HG03460 (cell line): ENCODE results near the gene FBXW5.

Experiments used
- ATAC-seq: cut with Tn5 transposase; IDR thresholded peaks from one replicate; pipeline ENCODE4 v1.9.1; 2021; ENCODE audit not compliant: unreplicated experiment

FBXW5 gene

GRCh38 chr9:136936645-136937170 lies 7.8 kb downstream of the FBXW5 start:
- no peak for ATAC-seq

- ATAC-seq = no peak
Measured at GRCh38 chr9:136935651-136936050, 8.9 kb downstream of the FBXW5 start.

DNA sequence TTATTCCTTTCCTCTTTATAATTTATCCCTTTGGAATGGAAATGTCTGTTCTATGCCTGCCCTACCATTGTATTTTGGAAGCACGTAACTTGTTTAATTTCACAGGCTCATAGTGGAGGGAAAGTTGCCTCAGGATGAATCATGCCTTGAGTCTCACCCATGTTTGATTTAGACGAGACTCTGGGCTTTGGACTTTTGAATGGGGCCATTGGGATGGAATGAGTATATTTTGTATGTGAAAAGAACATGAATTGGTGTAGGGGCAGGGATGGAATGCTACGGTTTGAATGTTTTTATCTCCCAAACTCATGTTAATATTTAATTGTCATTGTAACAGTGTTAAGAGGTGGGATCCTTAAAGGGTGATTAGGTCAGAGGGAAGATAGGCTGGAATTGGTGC lies 10.3 kb downstream of the FBXW5 start:
- no peak for ATAC-seq

DNA sequence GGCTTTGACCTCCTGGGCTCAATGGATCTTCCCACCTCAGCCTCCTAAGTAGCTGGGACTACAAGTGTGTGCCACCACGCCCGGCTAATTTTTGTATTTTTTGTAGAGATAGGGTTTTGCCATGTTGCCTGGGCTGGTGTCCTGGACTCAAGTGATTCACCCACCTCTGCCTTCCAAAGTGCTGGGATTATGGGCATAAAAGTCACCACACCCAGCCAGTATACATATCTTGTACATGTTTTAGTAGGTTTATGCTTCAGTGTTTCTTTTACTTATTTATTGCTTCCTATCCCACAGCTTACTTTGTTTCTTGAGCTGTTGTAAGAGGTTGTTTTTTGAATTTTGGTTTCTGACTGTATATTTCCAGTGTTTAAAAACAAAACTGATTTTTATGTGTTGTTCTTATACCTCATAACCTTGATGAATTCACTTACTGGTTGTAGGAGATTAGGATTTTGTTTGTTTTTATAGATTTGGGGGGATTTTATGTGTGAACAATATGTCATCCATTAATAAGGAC lies 12.9 kb downstream of the FBXW5 start:
- no peak for ATAC-seq

DNA sequence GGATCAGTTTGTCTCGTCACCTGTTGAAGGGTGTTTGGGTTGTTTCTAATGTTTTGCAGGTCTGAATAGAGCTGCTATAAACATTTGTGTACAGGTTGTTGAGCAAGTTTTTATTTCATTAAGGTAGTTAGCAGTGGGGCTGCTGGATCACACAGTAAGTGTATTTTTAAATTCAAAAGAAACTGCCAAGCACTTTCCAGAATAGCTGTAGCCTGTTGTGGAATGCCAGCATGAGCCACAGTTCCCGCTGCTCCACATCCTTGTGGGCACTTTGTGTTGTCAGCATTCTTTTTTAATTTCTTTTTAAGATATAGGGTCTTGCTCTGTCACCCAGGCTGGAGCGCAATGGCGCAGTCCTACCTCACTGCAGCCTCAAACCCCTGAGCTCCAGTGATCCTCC lies 14.5 kb downstream of the FBXW5 start:
- ATAC-seq = no peak

- no peak for ATAC-seq
Measured at GRCh38 chr9:136928591-136928990, 15.9 kb downstream of the FBXW5 start.

DNA sequence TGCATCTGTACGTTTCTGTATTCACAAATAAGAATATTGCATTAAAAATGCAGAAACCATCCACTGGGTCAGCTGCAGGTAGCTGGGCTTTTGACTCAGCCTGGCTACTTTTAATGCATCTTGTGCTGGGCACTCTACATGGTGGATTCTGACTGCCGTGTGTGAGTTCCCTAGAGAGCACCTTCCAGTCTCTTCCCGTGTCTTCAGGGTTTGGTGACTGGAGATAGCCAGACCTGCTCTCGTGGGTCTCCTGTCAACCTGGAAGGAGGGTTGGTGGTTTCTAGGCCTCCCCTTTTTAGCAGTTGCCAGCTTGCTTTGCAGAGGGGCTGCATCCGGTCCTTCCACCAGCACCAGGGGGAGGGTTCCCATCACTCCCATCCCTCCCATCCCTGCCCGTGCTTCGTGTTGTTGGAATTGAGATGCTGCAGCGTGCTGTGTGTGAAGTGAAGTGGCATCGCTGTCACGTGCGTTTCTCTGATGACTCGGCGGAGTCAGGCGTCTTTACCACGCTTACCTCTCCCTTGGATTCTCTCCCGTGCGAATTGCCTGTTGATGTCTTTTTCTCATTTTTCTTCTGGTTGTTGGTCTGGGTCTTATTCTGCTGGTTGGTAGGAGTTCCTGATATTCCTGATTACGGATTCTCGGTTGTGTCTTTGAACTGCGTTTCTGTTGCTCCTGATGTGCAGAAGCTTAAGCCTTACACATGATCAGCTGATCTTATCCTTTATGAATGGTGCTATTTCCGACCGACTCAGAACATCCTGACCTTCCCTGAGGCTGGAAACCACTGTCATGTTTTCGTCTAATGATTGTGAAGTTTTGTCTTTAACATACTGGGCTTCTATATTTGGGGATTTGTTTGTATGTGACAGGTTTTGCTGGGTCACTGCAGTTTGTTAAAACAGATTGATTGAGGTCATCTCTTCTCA lies 16.9 kb downstream of the FBXW5 start:
- no peak for ATAC-seq

DNA sequence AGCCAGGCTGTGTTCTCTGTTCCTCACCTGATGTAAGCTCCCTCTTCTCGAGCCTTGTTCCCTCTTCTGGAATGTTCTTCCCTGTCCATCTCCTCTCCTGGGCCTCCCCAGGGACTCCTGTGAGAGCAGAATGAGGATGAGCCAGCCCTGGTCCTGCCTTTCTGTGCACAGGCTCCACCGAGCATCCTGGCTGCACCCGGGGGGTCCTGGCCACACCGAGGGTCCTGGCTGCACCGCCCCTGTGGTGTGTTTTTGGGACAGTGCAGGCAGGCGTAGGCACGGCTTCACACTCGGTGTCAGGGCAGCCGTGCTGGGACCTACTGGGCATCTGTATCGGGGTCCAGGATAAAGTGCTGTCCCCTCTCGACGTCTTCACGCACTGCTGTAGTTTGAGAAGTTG lies 17.8 kb downstream of the FBXW5 start:
- ATAC-seq = no peak

GRCh38 chr9:136926154-136926704 lies 18.3 kb downstream of the FBXW5 start:
- ATAC-seq = no peak

GRCh38 chr9:136925414-136926153 lies 19.0 kb downstream of the FBXW5 start:
- ATAC-seq = no peak

- no peak for ATAC-seq
Measured at GRCh38 chr9:136923881-136924280, 20.7 kb downstream of the FBXW5 start.

DNA sequence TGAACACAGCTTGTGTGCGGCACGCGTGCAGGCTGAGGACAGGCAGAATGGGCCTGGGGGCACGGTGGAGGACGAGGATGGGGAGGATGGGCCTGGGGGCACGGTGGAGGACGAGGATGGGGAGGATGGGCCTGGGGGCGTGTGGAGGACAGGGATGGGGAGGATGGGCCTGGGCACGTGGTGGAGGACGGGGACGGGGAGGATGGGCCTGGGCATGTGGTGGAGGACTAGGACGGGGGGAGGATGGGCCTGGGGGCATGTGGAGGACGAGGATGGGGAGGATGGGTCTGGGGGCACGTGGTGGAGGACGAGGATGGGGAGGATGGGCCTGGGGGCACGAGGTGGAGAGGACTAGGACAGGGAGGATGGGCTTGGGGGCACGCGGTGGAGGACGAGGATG lies 22.0 kb downstream of the FBXW5 start:
- no peak for ATAC-seq

DNA sequence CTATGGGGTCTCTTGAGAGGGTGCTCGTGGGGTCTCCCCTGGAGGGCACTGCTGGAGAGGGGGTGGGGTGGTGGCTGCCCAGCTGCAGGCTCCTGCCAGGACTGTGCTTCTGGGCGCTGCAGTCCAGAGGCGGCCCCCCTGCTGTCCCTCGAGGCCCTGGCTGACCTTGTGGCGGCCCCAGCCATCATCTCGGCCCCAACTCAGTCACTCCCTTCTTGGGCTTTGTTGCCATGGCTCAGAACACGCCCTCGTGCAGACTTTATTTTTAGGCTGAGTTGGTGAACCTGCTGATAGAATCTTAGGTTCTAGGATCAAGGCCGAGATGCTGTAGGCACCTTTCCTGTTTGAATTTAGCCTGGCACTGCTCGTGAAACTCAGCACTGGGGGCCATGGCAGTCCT lies 22.8 kb downstream of the FBXW5 start:
- no peak for ATAC-seq

- no peak for ATAC-seq
Measured at GRCh38 chr9:136921307-136921706, 23.2 kb downstream of the FBXW5 start.

- no peak for ATAC-seq
Measured at GRCh38 chr9:136920734-136921231, 23.8 kb downstream of the FBXW5 start.

DNA sequence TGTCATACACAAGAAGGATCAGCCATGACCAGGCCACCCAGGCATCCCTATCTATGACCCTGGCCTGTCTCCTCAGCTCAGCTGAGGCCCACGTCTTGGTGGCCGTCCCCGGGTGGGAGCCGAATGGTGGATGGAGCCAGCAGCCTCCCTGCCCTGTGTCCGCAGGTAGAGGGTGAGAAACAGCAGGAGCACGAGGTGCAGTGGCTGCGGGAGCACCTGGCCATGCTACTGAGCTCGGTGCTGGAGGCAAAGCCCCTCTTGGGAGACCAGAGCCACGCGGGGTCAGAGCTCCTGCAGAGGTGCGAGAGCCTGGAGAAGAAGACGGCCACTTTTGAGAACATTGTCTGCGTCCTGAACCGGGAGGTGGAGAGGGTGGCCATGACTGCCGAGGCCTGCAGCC lies 24.5 kb downstream of the FBXW5 start:
- ATAC-seq = no peak

DNA sequence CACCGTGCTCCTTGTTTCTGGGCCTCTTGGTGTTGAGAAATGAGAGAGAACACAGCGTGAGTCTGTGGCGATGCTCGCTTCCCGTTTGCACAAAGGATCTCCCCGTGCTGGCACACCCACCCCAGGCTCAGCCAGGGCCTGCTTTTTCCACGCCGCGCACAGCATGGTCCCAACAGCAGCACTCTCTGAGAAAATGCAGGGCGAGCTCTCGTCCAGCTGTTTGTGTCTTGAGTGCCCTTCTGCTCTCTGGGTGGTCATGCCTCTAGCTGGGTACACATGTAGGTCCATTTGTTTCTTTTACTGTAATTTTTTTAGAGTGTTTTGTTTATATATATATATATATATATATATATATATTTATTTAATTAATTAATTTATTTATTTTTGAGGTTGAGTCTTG lies 26.6 kb downstream of the FBXW5 start:
- no peak for ATAC-seq

- no peak for ATAC-seq
Measured at GRCh38 chr9:136916330-136917184, 28.0 kb downstream of the FBXW5 start.

- no peak for ATAC-seq
Measured at GRCh38 chr9:136915632-136916329, 28.8 kb downstream of the FBXW5 start.
